Measurements from ENCODE around the gene SLC25A34.
A peak's percentile ranks its signal among the peaks of the same experiment; 100 is the strongest.

Gene SLC25A34

GRCh38 chr1:15700508-15700907 lies 35.5 kb upstream of the SLC25A34 start:
- DNase-seq (ENCODE audit: low read depth, low spot score) = no peak
- H3K27ac ChIP-seq = no peak overlapping the region
- TF ChIP-seq EZH2 (IDR thresholded peaks at IDR 0.05) = no peak
- no peak for TF ChIP-seq POLR2AphosphoS5 (IDR thresholded peaks at IDR 0.05; ENCODE audit: borderline replicate concordance, low read depth, low read length)
- no peak for TF ChIP-seq FOXP2 (optimal IDR thresholded peaks at IDR 0.05; ENCODE audit: control extremely low read depth, extremely low read length, insufficient read depth)
- no peak overlapping the region for H3K9ac ChIP-seq (ENCODE audit: insufficient read length)
- H3K4me3 ChIP-seq = no peak overlapping the region
- no peaks in the 10 kb centered on the region for H3K9me3 ChIP-seq (ENCODE audit: low read depth, low read length)
- 0 out of 2 replicates have a peak, but pooled peaks cover 3% of the 10 kb centered on the region for H3K36me3 ChIP-seq (ENCODE audit: insufficient read depth, low read length)

GRCh38 chr1:15701784-15702183 lies 34.3 kb upstream of the SLC25A34 start:
- Histone ChIP-seq H3K9ac (ENCODE audit: insufficient read length) (no peak overlapping the region), H3K9me3 (ENCODE audit: low read depth, low read length) (no peaks in the 10 kb centered on the region), H3K4me3 (no peak overlapping the region), H3K27ac (no peak overlapping the region), H3K36me3 (ENCODE audit: insufficient read depth, low read length) (0 out of 2 replicates have a peak, but pooled peaks cover 1% of the 10 kb centered on the region)
- DNase-seq (ENCODE audit: low read depth, low spot score) = no peak
- TF ChIP-seq EZH2 (IDR thresholded peaks at IDR 0.05) (no peak), FOXP2 (optimal IDR thresholded peaks at IDR 0.05; ENCODE audit: control extremely low read depth, extremely low read length, insufficient read depth) (no peak), POLR2AphosphoS5 (IDR thresholded peaks at IDR 0.05; ENCODE audit: borderline replicate concordance, low read depth, low read length) (no peak)

GRCh38 chr1:15702722-15703550 lies 33.1 kb upstream of the SLC25A34 start:
- no peaks in the 10 kb centered on the region for H3K9me3 ChIP-seq (ENCODE audit: low read depth, low read length)
- no peak for TF ChIP-seq POLR2AphosphoS5 (IDR thresholded peaks at IDR 0.05; ENCODE audit: borderline replicate concordance, low read depth, low read length)
- peak overlapping the region; percentile 79 for H3K27ac ChIP-seq
- peak overlapping the region; percentile 48 for H3K9ac ChIP-seq (ENCODE audit: insufficient read length)
- peak overlapping the region; percentile 27 for H3K4me3 ChIP-seq
- no peak for DNase-seq (ENCODE audit: low read depth, low spot score)
- no peaks in the 10 kb centered on the region for H3K36me3 ChIP-seq (ENCODE audit: insufficient read depth, low read length)

- Histone ChIP-seq H3K9me3 (ENCODE audit: low read depth, low read length) (no peaks in the 10 kb centered on the region), H3K36me3 (ENCODE audit: insufficient read depth, low read length) (no peaks in the 10 kb centered on the region), H3K4me3 (peak overlapping the region; percentile 27), H3K27ac (peak overlapping the region; percentile 79), H3K9ac (ENCODE audit: insufficient read length) (peak overlapping the region; percentile 53)
- peak; percentile 18 for DNase-seq (ENCODE audit: low read depth, low spot score)
- no peak for TF ChIP-seq POLR2AphosphoS5 (IDR thresholded peaks at IDR 0.05; ENCODE audit: borderline replicate concordance, low read depth, low read length)
- TF ChIP-seq EZH2 (IDR thresholded peaks at IDR 0.05) = no peak
- TF ChIP-seq FOXP2 (optimal IDR thresholded peaks at IDR 0.05; ENCODE audit: control extremely low read depth, extremely low read length, insufficient read depth) = no peak
Observed at GRCh38 chr1:15703562-15703961, 32.5 kb upstream of the SLC25A34 start.

- no peak overlapping the region for H3K9ac ChIP-seq (ENCODE audit: insufficient read length)
- no peak for TF ChIP-seq POLR2AphosphoS5 (IDR thresholded peaks at IDR 0.05; ENCODE audit: borderline replicate concordance, low read depth, low read length)
- no peak for TF ChIP-seq FOXP2 (optimal IDR thresholded peaks at IDR 0.05; ENCODE audit: control extremely low read depth, extremely low read length, insufficient read depth)
- no peak for TF ChIP-seq EZH2 (IDR thresholded peaks at IDR 0.05)
- no peaks in the 10 kb centered on the region for H3K36me3 ChIP-seq (ENCODE audit: insufficient read depth, low read length)
- no peak overlapping the region for H3K27ac ChIP-seq
- H3K4me3 ChIP-seq = no peak overlapping the region
- no peaks in the 10 kb centered on the region for H3K9me3 ChIP-seq (ENCODE audit: low read depth, low read length)
- no peak for DNase-seq (ENCODE audit: low read depth, low spot score)
Observed at GRCh38 chr1:15704526-15705183, 31.4 kb upstream of the SLC25A34 start.

DNA sequence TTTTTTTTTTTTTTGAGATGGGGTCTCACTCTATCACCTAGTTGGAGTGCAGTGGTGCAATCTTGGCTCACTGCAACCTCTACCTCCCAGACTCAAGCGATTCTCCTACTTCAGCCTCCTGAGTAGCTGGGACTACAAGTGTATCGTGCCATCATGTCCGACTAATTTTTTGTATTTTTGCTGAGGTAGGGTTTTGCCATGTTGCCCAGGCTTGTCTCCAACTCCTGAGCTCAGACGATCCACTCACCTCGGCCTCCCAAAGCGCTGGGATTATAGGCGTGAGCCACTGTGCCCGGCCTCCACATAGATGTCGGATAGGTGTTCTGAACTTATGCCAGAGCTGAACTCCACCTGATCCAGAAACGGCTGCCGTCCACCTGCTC lies 30.9 kb upstream of the SLC25A34 start:
- Histone ChIP-seq H3K9ac (ENCODE audit: insufficient read length) (no peak overlapping the region), H3K4me3 (no peak overlapping the region), H3K27ac (no peak overlapping the region), H3K36me3 (ENCODE audit: insufficient read depth, low read length) (no peaks in the 10 kb centered on the region), H3K9me3 (ENCODE audit: low read depth, low read length) (no peaks in the 10 kb centered on the region)
- no peak for TF ChIP-seq POLR2AphosphoS5 (IDR thresholded peaks at IDR 0.05; ENCODE audit: borderline replicate concordance, low read depth, low read length)
- TF ChIP-seq EZH2 (IDR thresholded peaks at IDR 0.05) = no peak
- no peak for TF ChIP-seq FOXP2 (optimal IDR thresholded peaks at IDR 0.05; ENCODE audit: control extremely low read depth, extremely low read length, insufficient read depth)
- no peak for DNase-seq (ENCODE audit: low read depth, low spot score)

DNA sequence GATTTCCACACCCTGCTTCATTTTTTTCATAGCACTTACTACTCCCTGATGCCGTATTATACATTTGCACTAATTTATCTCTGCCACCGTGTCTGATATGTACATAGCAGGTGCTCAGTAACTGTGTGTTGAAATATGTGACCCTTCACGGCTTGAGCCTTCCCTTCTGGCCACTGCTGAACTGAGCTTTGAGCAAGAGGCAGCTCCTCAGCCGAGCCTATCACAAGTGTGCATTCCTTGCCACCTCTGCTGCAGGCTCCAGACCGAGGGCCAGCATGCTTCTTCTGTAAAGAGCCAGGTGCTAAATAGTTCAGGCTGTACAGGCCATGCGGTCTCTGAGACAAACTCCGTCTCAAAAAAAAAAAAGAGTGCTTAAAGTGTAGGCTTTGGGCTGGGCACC lies 29.3 kb upstream of the SLC25A34 start:
- H3K36me3 ChIP-seq (ENCODE audit: insufficient read depth, low read length) = no peaks in the 10 kb centered on the region
- H3K4me3 ChIP-seq = no peak overlapping the region
- no peak overlapping the region for H3K9ac ChIP-seq (ENCODE audit: insufficient read length)
- no peak for DNase-seq (ENCODE audit: low read depth, low spot score)
- no peak for TF ChIP-seq EZH2 (IDR thresholded peaks at IDR 0.05)
- TF ChIP-seq POLR2AphosphoS5 (IDR thresholded peaks at IDR 0.05; ENCODE audit: borderline replicate concordance, low read depth, low read length) = no peak
- TF ChIP-seq FOXP2 (optimal IDR thresholded peaks at IDR 0.05; ENCODE audit: control extremely low read depth, extremely low read length, insufficient read depth) = no peak
- no peaks in the 10 kb centered on the region for H3K9me3 ChIP-seq (ENCODE audit: low read depth, low read length)
- H3K27ac ChIP-seq = no peak overlapping the region

DNA sequence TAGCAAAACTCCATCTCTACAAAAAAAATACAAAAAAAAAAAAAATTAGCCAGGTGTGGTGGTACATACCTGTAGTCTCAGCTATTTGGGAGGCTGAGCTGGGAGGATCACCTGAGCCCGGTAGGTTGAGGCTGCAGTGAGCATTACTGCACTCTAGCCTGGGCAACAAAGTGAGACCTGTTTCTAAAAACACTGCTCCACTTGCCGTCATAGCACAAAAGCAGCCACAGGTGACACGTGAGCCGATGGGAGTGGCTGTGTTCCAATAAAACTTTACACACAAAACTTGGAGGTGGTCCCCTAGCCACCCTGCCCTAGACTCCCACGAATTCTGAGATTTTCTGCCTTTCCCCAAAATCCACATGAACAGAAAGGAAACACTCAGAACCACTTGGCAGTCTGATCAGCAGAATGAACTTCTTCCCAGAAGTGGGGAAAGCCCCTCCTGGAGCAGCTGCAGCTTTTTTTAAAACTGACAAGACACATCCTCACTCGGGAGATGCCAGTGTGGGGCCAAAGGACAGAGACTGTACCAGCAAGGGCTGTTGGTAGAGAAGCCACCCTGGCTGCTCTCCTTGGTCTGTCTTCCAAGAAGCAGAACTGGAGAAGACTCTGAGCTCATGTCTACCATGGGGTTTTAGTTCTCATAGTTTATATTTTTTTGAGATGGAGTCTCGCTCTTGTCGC lies 28.7 kb upstream of the SLC25A34 start:
- no peaks in the 10 kb centered on the region for H3K36me3 ChIP-seq (ENCODE audit: insufficient read depth, low read length)
- H3K4me3 ChIP-seq = no peak overlapping the region
- no peak overlapping the region for H3K9ac ChIP-seq (ENCODE audit: insufficient read length)
- H3K27ac ChIP-seq = no peak overlapping the region
- no peaks in the 10 kb centered on the region for H3K9me3 ChIP-seq (ENCODE audit: low read depth, low read length)
- TF ChIP-seq FOXP2 (optimal IDR thresholded peaks at IDR 0.05; ENCODE audit: control extremely low read depth, extremely low read length, insufficient read depth) (no peak), POLR2AphosphoS5 (IDR thresholded peaks at IDR 0.05; ENCODE audit: borderline replicate concordance, low read depth, low read length) (no peak), EZH2 (IDR thresholded peaks at IDR 0.05) (no peak)
- DNase-seq (ENCODE audit: low read depth, low spot score) = no peak

Measured in SK-N-MC (cell line).